Suppressor macrophage treated with lipopolysaccharide for 1 hour (primary cell): ENCODE data around the gene TYW1B.
"Not testable (repeated sequence)": the region's sequence is repeated elsewhere in the genome, so short reads cannot be mapped to it uniquely, and the experiment has no call there.

Source experiments
- DNase-seq, 3 donors: peaks; one replicate each; pipeline ENCODE4 v3.0.0-alpha.2; 2020 to 2022

The TYW1B gene

GRCh38 chr7:72618435-72619180, 209.4 kb downstream of the TYW1B start:
- not testable (repeated sequence) for DNase-seq

- not testable (repeated sequence) for DNase-seq
Observed at GRCh38 chr7:72609761-72610160, 218.2 kb downstream of the TYW1B start.

- DNase-seq: not testable (repeated sequence)
Observed at GRCh38 chr7:72607988-72608387, 220.0 kb downstream of the TYW1B start.

GRCh38 chr7:72605863-72606431, 222.1 kb downstream of the TYW1B start:
- not testable (repeated sequence) for DNase-seq

GRCh38 chr7:72604771-72605611, 223.0 kb downstream of the TYW1B start:
- not testable (repeated sequence) for DNase-seq

- not testable (repeated sequence) for DNase-seq
Observed at GRCh38 chr7:72603476-72603875, 224.5 kb downstream of the TYW1B start.

GRCh38 chr7:72603073-72603472, 224.9 kb downstream of the TYW1B start:
- DNase-seq: no peak

- not testable (repeated sequence) for DNase-seq
Observed at GRCh38 chr7:72601683-72602082, 226.3 kb downstream of the TYW1B start.

- not testable (repeated sequence) for DNase-seq
Observed at GRCh38 chr7:72590023-72590422, 238.0 kb downstream of the TYW1B start.

- peak; percentile 4 to 32 (median 18) for DNase-seq
Observed at GRCh38 chr7:72587267-72587666, 240.7 kb downstream of the TYW1B start.

- not testable (repeated sequence) for DNase-seq
Observed at GRCh38 chr7:72584576-72584975, 243.4 kb downstream of the TYW1B start.

- DNase-seq: not testable (repeated sequence)
Observed at GRCh38 chr7:72583620-72584361, 244.2 kb downstream of the TYW1B start.

- DNase-seq: not testable (repeated sequence)
Observed at GRCh38 chr7:72580142-72580770, 247.7 kb downstream of the TYW1B start.

GRCh38 chr7:72577107-72577506, 250.9 kb downstream of the TYW1B start:
- no peak for DNase-seq

- DNase-seq: not testable (repeated sequence)
Observed at GRCh38 chr7:72561988-72562387, 266.0 kb downstream of the TYW1B start.

GRCh38 chr7:72559546-72559945, 268.5 kb downstream of the TYW1B start:
- DNase-seq: not testable (repeated sequence)

- DNase-seq: not testable (repeated sequence)
Observed at GRCh38 chr7:72556733-72557132, 271.3 kb downstream of the TYW1B start.

GRCh38 chr7:72555238-72555637, 272.8 kb downstream of the TYW1B start:
- DNase-seq: not testable (repeated sequence)

- DNase-seq: not testable (repeated sequence)
Observed at GRCh38 chr7:72554401-72554800, 273.6 kb downstream of the TYW1B start.

- not testable (repeated sequence) for DNase-seq
Observed at GRCh38 chr7:72550454-72550853, 277.5 kb downstream of the TYW1B start.

- not testable (repeated sequence) for DNase-seq
Observed at GRCh38 chr7:72546586-72547237, 281.3 kb downstream of the TYW1B start.

- not testable (repeated sequence) for DNase-seq
Observed at GRCh38 chr7:72544531-72544930, 283.5 kb downstream of the TYW1B start.
